OCI-LY7 (cell line): ENCODE results near the gene KRTAP1-1.

Experiments used
- EZH2phosphoT487 ChIP-seq: fragments of 200-600 bp; sonication (generic); IDR thresholded peaks from 2 replicates; pipeline ENCODE4 v1.6.1; 2018; ENCODE audit warnings: low read depth, borderline replicate concordance, mild to moderate bottlenecking, mixed run types, antibody characterized with exemption, low read length, moderate library complexity, mixed read lengths
- TF ChIP-seq, protein P1 (sequence below): fragments of 200-600 bp; sonication (generic); conservative IDR thresholded peaks from 2 replicates; pipeline ENCODE4 v1.5.1; 2014; ENCODE audit warnings: mild to moderate bottlenecking, antibody characterized with exemption, low read length, moderate library complexity, mixed read lengths

DNA sequence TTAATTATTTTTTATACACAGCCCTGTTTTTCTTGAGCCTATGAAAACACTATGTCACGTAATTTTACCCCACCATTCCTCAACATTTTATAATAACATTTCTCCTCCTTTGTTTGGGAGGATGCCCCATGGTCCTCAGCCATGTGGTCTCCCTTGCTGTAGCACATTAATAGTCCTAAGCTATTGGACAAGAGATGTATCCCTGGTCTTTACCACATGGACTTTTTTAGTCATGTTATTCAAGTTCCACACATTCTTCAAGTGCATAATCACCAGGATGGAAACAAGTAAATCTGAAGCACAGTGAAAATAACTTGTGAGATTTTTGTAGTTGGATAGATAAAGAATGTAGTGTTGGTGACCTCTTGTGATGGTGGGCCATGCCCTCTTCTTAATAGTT is 20.7 kb upstream of the KRTAP1-1 start:
- TF ChIP-seq EZH2phosphoT487: no peak
- TF ChIP-seq, protein P1, sequence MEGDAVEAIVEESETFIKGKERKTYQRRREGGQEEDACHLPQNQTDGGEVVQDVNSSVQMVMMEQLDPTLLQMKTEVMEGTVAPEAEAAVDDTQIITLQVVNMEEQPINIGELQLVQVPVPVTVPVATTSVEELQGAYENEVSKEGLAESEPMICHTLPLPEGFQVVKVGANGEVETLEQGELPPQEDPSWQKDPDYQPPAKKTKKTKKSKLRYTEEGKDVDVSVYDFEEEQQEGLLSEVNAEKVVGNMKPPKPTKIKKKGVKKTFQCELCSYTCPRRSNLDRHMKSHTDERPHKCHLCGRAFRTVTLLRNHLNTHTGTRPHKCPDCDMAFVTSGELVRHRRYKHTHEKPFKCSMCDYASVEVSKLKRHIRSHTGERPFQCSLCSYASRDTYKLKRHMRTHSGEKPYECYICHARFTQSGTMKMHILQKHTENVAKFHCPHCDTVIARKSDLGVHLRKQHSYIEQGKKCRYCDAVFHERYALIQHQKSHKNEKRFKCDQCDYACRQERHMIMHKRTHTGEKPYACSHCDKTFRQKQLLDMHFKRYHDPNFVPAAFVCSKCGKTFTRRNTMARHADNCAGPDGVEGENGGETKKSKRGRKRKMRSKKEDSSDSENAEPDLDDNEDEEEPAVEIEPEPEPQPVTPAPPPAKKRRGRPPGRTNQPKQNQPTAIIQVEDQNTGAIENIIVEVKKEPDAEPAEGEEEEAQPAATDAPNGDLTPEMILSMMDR: no peak
